ENCODE data around the gene SPPL3. TPM values are rescaled to one million over a fixed set of nuclear protein-coding genes. Genes with fewer than 3 reads are reported as not detected.

SPPL3 gene
- total RNA-seq, 2 experiments from 2014 or later: 19.8 to 22.2 TPM

DNA sequence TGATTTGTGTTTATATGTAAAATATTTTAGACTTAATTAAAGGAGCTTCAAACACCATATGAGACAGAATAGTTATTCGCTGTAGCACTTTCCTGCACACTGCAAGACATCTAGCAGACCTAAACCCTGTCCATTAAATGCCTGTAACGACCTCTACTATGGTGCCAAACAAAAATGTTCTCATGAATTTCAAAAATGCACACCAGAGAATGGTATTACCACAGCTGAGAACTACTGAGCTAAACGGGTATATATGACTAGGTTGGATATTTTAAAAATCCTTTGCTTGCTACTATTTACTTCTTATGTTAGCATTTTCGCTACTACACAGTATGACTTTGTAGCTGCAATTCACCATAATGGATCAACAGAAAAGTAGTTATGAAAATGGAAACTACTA lies 34.8 kb downstream of the SPPL3 start:
- Mint-ChIP-seq H3K36me3 (ENCODE audit: low read depth) (no peaks in the 10 kb centered on the region), H3K9me3 (no peaks in the 10 kb centered on the region), H3K4me1 (ENCODE audit: low read depth) (peaks cover 46% of the 10 kb centered on the region), H3K4me3 (no peak overlapping the region), H3K27ac (no peak overlapping the region), H3K27me3 (ENCODE audit: low read depth) (no peaks in the 10 kb centered on the region)
- intact Hi-C loops (cut with micrococcal nuclease): no loop called here
- CTCF ChIA-PET: interaction anchor here (0.5 to 1.8 kb wide), 6 partner anchors 9 to 815 kb away, joined by 3 to 6 read pairs (median 4); no protein-coding TSS in a partner anchor
- no peak for DNase-seq

DNA sequence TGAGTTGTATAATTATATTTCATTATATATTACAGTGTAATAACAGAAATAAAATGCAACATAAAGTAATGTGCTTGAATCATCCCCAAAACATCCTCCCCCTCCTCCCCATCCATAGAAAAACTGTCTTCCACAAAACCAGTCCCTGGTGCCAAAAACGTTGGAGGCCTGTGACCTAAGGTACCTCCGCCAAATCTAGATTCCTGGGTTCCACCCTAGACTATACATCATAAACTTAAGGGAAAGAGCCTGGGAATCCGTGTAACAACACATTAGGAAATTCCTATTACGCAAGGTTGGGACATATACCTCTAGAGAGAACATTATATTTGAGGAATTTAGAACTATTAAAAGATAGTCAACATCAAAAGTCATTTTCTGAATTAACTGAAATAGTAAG lies 38.0 kb downstream of the SPPL3 start:
- Mint-ChIP-seq H3K4me3 (no peak overlapping the region), H3K9me3 (no peaks in the 10 kb centered on the region), H3K4me1 (ENCODE audit: low read depth) (peaks cover 33% of the 10 kb centered on the region), H3K27ac (no peak overlapping the region), H3K36me3 (ENCODE audit: low read depth) (no peaks in the 10 kb centered on the region), H3K27me3 (ENCODE audit: low read depth) (no peaks in the 10 kb centered on the region)
- CTCF ChIA-PET: interaction anchor here (0.6 kb wide), 2 partner anchors 78 to 304 kb away, joined by 3 read pairs; no protein-coding TSS in a partner anchor
- intact Hi-C loops (cut with micrococcal nuclease): no loop called here
- no peak for DNase-seq

DNA sequence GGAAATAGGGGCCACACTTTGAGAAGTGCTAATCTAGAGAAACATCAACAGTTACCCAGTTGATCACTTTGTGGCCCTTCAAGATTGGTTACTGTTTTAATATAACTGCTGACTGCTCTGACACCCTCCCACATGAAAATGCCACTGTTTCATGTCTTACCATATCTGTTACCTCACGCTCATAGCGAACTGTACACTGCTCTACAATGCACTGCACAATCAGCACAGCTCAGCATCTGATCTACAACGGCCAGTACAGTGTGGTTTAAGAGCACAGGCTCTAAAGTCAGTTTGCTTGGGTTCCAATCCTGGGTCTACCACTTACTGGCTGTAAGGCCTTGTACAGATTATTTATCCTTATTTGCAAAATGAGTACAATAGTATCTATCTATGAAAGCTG lies 39.1 kb downstream of the SPPL3 start:
- CTCF ChIA-PET: interaction anchor here (0.6 kb wide), 1 partner anchor 15 kb away, joined by 4 read pairs; no protein-coding TSS in a partner anchor
- Mint-ChIP-seq H3K9me3 (no peaks in the 10 kb centered on the region), H3K4me3 (no peak overlapping the region), H3K36me3 (ENCODE audit: low read depth) (peaks cover 1% of the 10 kb centered on the region), H3K4me1 (ENCODE audit: low read depth) (peaks cover 29% of the 10 kb centered on the region), H3K27ac (no peak overlapping the region), H3K27me3 (ENCODE audit: low read depth) (no peaks in the 10 kb centered on the region)
- no peak for DNase-seq
- intact Hi-C loops (cut with micrococcal nuclease): no loop called here

DNA sequence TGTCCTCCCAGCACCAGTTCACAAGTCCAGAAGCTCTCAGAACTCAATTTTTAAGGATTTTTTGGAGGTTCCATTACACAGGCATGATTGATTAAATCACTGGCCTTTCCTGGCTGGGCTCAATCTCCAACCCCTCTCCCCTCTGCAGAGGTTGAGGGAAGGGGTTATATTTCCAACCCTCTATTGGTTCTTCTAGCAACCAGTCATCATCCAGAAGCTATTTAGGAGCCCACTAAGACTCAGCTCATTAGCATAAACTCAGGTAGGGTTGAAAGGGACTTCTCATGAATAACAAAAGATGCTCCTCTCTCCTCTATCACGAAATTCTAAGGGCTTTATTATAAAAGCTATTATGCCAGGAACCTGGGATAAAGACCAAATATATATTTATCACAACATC lies 41.5 kb downstream of the SPPL3 start:
- peaks cover 26% of the 10 kb centered on the region for H3K4me1 Mint-ChIP-seq (ENCODE audit: low read depth)
- CTCF ChIA-PET: interaction anchor here (0.5 kb wide), 1 partner anchor 303 kb away, joined by 3 read pairs; no protein-coding TSS in a partner anchor
- H3K9me3 Mint-ChIP-seq: peaks cover 5% of the 10 kb centered on the region
- H3K27me3 Mint-ChIP-seq (ENCODE audit: low read depth): no peaks in the 10 kb centered on the region
- no peak for DNase-seq
- no peak overlapping the region for H3K4me3 Mint-ChIP-seq
- intact Hi-C loops (cut with micrococcal nuclease): no loop called here
- no peak overlapping the region for H3K27ac Mint-ChIP-seq
- peaks cover 9% of the 10 kb centered on the region for H3K36me3 Mint-ChIP-seq (ENCODE audit: low read depth)

DNA sequence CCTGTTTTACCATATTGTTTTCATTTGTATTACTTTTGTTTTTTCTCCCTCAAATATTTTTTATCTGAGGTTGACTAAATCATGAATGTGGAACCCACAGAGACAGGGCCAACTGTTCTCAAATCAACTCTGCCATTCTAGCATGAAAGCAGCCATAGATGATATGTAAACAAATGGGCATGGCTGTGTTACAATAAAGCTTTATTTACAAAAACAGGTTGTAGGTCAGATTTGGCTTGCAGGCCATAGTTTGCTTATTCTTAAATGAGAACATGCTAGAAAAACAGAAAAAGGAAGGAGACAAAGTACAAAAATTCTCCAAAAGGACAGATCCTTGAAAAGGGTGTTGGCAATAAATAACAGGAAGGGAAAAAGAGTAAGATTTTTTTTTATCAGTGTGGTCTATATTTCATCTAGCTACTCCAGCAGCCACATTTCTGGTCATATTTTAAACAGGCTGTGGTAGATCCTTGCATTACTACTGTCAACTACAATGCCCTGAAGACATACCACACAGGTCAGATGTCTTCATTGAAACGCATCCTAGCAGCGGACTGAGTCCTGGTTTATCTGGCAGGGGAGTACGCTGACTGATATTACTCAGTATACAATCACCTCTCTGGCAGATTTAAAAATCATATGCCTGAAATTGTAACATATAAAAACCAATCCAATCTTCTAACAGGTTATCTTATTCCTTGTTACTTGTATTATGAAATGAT lies 42.9 kb downstream of the SPPL3 start:
- Mint-ChIP-seq H3K9me3 (peaks cover 5% of the 10 kb centered on the region), H3K27me3 (ENCODE audit: low read depth) (no peaks in the 10 kb centered on the region), H3K4me1 (ENCODE audit: low read depth) (peaks cover 33% of the 10 kb centered on the region), H3K27ac (no peak overlapping the region), H3K4me3 (no peak overlapping the region), H3K36me3 (ENCODE audit: low read depth) (peaks cover 9% of the 10 kb centered on the region)
- CTCF ChIA-PET: no interaction called here
- intact Hi-C loops (cut with micrococcal nuclease): no loop called here
- DNase-seq: no peak

DNA sequence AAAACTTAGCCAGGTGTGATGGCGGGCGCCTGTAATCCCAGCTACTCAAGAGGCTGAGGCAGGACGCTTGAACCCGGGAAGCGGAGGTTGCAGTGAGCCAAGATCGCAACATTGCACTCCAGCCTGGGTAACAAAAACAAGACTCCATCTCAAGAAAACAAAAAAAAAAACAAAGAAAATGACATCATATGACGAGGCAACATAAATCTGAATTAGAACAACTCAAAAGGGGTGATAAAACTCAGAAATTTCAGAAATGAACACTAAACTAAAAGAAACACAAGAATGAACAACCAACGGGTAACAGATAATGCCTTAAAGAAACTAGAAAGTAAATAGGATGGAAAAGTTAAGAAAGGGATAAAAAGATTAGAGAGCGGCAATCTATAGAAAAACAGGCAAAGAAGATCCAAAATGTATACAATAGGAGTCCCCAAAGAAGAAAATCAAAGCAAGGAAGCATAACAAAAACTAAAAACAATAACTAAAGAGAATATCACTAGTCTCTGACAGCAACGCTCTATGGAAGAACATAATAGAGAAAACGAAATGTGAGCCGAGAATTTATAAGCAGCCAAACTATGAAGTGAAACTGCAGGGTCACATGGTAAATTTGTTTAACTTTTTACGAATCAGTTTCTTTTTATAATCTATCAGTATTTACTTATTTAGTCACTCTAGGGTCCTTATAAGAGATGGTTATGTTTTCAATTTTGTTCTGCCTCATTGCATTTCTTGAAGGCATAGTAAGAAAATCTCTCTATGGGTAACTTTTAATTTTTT lies 45.7 kb downstream of the SPPL3 start:
- H3K4me1 Mint-ChIP-seq (ENCODE audit: low read depth): peaks cover 38% of the 10 kb centered on the region
- DNase-seq: no peak
- no peaks in the 10 kb centered on the region for H3K27me3 Mint-ChIP-seq (ENCODE audit: low read depth)
- CTCF ChIA-PET: no interaction called here
- no peak overlapping the region for H3K27ac Mint-ChIP-seq
- intact Hi-C loops (cut with micrococcal nuclease): loop anchor here (5.0 to 10.0 kb wide), 2 partner anchors 44 to 236 kb away; partner anchors contain the start of gene SPPL3
- no peak overlapping the region for H3K4me3 Mint-ChIP-seq
- peaks cover 5% of the 10 kb centered on the region for H3K9me3 Mint-ChIP-seq
- peaks cover 9% of the 10 kb centered on the region for H3K36me3 Mint-ChIP-seq (ENCODE audit: low read depth)

DNA sequence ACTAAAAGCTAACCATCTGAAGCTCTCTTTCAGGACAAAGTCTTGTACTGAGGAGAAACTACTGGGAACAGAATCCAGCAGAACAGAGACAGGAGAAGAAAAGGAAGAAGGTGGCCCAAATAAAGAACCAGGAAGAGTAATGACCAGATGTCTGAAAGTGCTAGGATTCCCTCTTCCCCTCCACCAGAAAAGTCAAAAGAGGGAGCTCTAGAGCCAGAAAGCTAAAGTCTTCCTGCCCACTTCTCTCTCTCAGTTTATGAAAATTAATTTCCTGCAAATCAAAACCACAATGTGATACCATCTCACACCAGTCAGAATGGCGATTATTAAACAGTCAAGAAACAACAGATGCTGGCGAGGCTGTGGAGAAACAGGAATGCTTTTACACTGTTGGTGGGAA lies 47.2 kb downstream of the SPPL3 start:
- intact Hi-C loops (cut with micrococcal nuclease): loop anchor here (1.0 to 10.0 kb wide), 4 partner anchors 30 to 238 kb away; partner anchors contain the start of gene SPPL3
- H3K27ac Mint-ChIP-seq: no peak overlapping the region
- H3K27me3 Mint-ChIP-seq (ENCODE audit: low read depth): no peaks in the 10 kb centered on the region
- CTCF ChIA-PET: interaction anchor here (0.7 to 1.8 kb wide), 16 partner anchors 10 to 691 kb away, joined by 3 to 14 read pairs (median 4); no protein-coding TSS in a partner anchor
- peaks cover 38% of the 10 kb centered on the region for H3K4me1 Mint-ChIP-seq (ENCODE audit: low read depth)
- H3K4me3 Mint-ChIP-seq: no peak overlapping the region
- DNase-seq: no peak
- H3K9me3 Mint-ChIP-seq: peaks cover 5% of the 10 kb centered on the region
- H3K36me3 Mint-ChIP-seq (ENCODE audit: low read depth): peaks cover 9% of the 10 kb centered on the region

DNA sequence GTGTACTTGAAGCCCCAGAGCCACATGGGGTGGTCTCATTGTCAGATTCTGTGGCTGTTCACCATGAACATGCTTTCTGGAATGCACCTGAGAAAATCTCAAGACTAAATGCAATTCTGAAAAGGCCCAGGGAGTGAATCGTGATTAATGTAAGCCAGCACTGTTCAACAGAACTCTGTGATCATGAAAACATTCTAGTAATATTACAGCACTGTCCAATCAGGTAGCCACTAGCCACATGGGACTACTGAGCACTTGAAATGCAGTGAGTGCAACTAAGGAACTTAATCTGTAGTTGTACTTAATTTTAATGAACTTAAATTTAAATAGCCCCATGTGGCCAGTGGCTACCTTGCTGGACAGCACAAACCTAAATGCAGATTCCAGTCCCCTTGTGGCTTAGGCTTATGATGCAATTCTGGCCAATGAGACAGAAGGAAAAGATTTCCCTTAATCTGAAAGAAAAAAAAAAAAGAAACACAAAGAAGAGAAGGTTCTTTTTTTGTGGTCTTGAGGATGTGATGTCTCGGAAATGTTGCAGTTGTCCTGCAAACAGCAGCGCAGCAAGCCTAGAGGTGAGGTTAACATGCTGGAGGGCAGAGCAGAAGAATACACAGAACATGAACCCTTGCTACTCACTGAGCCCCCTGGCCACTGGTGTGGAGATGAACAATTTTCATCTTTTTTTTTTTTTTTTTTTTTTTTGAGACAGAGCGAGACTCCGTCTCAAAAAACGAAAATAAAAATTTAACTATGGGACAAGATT lies 48.2 kb downstream of the SPPL3 start:
- peaks cover 9% of the 10 kb centered on the region for H3K36me3 Mint-ChIP-seq (ENCODE audit: low read depth)
- H3K9me3 Mint-ChIP-seq: peaks cover 5% of the 10 kb centered on the region
- CTCF ChIA-PET: interaction anchor here (0.7 to 1.8 kb wide), 14 partner anchors 9 to 279 kb away, joined by 3 to 14 read pairs (median 4); no protein-coding TSS in a partner anchor
- no peak for DNase-seq
- H3K27me3 Mint-ChIP-seq (ENCODE audit: low read depth): no peaks in the 10 kb centered on the region
- intact Hi-C loops (cut with micrococcal nuclease): loop anchor here (2.0 to 10.0 kb wide), 3 partner anchors 31 to 239 kb away; partner anchors contain the start of gene SPPL3
- peaks cover 48% of the 10 kb centered on the region for H3K4me1 Mint-ChIP-seq (ENCODE audit: low read depth)
- H3K27ac Mint-ChIP-seq: no peak overlapping the region
- no peak overlapping the region for H3K4me3 Mint-ChIP-seq

DNA sequence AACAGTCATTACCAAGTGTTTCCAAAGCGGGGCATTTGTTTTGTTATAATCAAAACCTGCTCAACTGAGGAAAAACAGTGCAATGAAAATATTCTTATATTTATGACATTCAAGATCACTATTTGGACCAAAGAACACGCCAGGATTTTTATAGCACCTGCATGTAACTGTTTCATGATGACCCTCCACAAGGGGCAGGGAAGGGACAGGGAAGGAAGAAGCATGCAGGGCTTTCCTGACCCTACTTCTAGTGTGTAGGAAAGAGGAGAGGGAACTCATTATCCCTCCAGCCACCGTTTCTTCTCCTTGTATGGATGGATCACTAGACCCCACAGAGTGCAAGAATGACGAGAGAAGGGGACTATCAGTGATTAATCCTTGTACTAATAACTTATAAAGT lies 49.4 kb downstream of the SPPL3 start:
- DNase-seq: no peak
- intact Hi-C loops (cut with micrococcal nuclease): loop anchor here (5.0 to 10.0 kb wide), 4 partner anchors 47 to 240 kb away; partner anchors contain the start of genes CABP1 and SPPL3
- no peak overlapping the region for H3K4me3 Mint-ChIP-seq
- peaks cover 8% of the 10 kb centered on the region for H3K36me3 Mint-ChIP-seq (ENCODE audit: low read depth)
- H3K4me1 Mint-ChIP-seq (ENCODE audit: low read depth): peaks cover 58% of the 10 kb centered on the region
- peaks cover 5% of the 10 kb centered on the region for H3K9me3 Mint-ChIP-seq
- no peak overlapping the region for H3K27ac Mint-ChIP-seq
- CTCF ChIA-PET: interaction anchor here (0.6 kb wide), 1 partner anchor 118 kb away, joined by 5 read pairs; no protein-coding TSS in a partner anchor
- H3K27me3 Mint-ChIP-seq (ENCODE audit: low read depth): no peaks in the 10 kb centered on the region

DNA sequence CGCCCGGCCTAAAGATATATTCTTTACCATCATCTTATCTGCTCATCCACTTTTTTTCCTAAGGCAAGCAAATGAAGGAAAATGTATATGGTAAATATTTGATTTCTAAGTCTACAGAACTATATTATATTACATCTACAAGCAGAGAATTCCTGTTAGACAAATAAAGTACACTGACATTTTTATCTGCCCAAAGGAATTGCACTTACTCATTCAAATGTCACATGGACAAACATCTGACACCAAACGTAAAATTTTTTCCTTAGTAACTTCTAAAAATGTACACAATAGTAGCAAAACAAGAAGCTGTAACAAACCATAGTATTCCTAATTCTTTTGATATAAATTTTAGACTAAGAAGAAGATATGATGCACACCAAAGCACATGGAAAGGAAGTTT lies 51.0 kb downstream of the SPPL3 start:
- Mint-ChIP-seq H3K9me3 (no peaks in the 10 kb centered on the region), H3K36me3 (ENCODE audit: low read depth) (no peaks in the 10 kb centered on the region), H3K27ac (no peak overlapping the region), H3K4me1 (ENCODE audit: low read depth) (peaks cover 64% of the 10 kb centered on the region), H3K27me3 (ENCODE audit: low read depth) (no peaks in the 10 kb centered on the region), H3K4me3 (no peak overlapping the region)
- CTCF ChIA-PET: interaction anchor here (0.7 kb wide), 1 partner anchor 28 kb away, joined by 3 read pairs; no protein-coding TSS in a partner anchor
- DNase-seq: no peak
- intact Hi-C loops (cut with micrococcal nuclease): loop anchor here (5.0 to 10.0 kb wide), 3 partner anchors 56 to 242 kb away; partner anchors contain the start of gene CABP1

DNA sequence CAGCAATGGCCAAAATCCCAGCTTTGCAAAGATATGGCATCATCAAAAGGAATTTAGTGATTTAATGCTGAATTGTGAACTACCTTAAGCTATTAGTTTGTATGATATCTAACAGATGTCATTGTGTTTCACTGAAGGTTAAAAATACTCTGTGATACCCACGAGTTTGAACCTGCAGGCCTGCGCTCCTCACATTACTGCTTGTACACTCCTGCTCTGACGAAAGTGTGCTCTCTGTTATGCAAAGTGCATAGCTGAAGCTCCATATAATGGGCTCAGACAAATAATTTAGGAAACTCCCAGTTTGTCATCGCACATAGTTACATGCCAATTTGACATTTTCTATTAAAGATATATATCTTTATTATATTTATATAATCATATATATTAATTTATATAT lies 52.2 kb downstream of the SPPL3 start:
- H3K27me3 Mint-ChIP-seq (ENCODE audit: low read depth): no peaks in the 10 kb centered on the region
- CTCF ChIA-PET: interaction anchor here (1.4 to 1.5 kb wide), 2 partner anchors 18 to 120 kb away, joined by 3 to 5 read pairs; no protein-coding TSS in a partner anchor
- H3K9me3 Mint-ChIP-seq: no peaks in the 10 kb centered on the region
- no peak for DNase-seq
- H3K27ac Mint-ChIP-seq: no peak overlapping the region
- no peak overlapping the region for H3K4me3 Mint-ChIP-seq
- H3K4me1 Mint-ChIP-seq (ENCODE audit: low read depth): peaks cover 63% of the 10 kb centered on the region
- H3K36me3 Mint-ChIP-seq (ENCODE audit: low read depth): no peaks in the 10 kb centered on the region
- intact Hi-C loops (cut with micrococcal nuclease): loop anchor here (5.0 to 10.0 kb wide), 3 partner anchors 55 to 243 kb away; partner anchors contain the start of gene CABP1
